Left hindlimb (tissue), 1 donor: ENCODE results near the gene INPP1.
A peak's percentile ranks its signal among the peaks of the same experiment; 100 is the strongest.
"Not testable (repeated sequence)": the region's sequence is repeated elsewhere in the genome, so short reads cannot be mapped to it uniquely, and the experiment has no call there.

ENCODE experiments used
- DNase-seq: peaks from one replicate; pipeline ENCODE4 v3.0.0-alpha.2; 2018

The INPP1 gene

GRCh38 chr2:190343536-190344275, at the start of gene INPP1:
INPP1 (plus strand) TSS chr2:190343589; CDS start chr2:190360103, 16,514 bp downstream.
- peak; percentile 84 for DNase-seq

- DNase-seq: not testable (repeated sequence)
Measured at GRCh38 chr2:190297880-190298279, 45.5 kb upstream of the INPP1 start.

- no peak for DNase-seq
Measured at GRCh38 chr2:190301032-190301431, 42.4 kb upstream of the INPP1 start.

GRCh38 chr2:190302052-190302451, 41.3 kb upstream of the INPP1 start:
- no peak for DNase-seq

GRCh38 chr2:190303647-190304046, 39.7 kb upstream of the INPP1 start:
- DNase-seq: no peak

- DNase-seq: no peak
Measured at GRCh38 chr2:190304404-190304803, 39.0 kb upstream of the INPP1 start.

- no peak for DNase-seq
Measured at GRCh38 chr2:190308031-190308430, 35.4 kb upstream of the INPP1 start.

GRCh38 chr2:190311893-190312634, 31.3 kb upstream of the INPP1 start:
- DNase-seq: no peak

GRCh38 chr2:190312635-190313025, 30.8 kb upstream of the INPP1 start:
- DNase-seq: not testable (repeated sequence)

- no peak for DNase-seq
Measured at GRCh38 chr2:190313880-190314279, 29.5 kb upstream of the INPP1 start.

- no peak for DNase-seq
Measured at GRCh38 chr2:190315273-190315672, 28.1 kb upstream of the INPP1 start.

GRCh38 chr2:190318514-190318913, 24.9 kb upstream of the INPP1 start:
- DNase-seq: no peak

GRCh38 chr2:190318931-190319554, 24.3 kb upstream of the INPP1 start:
- no peak for DNase-seq

GRCh38 chr2:190319555-190320498, 23.6 kb upstream of the INPP1 start, which contains the start of gene HIBCH:
HIBCH (minus strand) TSS chr2:190319826; CDS start chr2:190319750, 76 bp downstream.
- peak; percentile 99 for DNase-seq

GRCh38 chr2:190320696-190321095, 22.7 kb upstream of the INPP1 start:
- no peak for DNase-seq

- DNase-seq: no peak
Measured at GRCh38 chr2:190323406-190323805, 20.0 kb upstream of the INPP1 start.

- no peak for DNase-seq
Measured at GRCh38 chr2:190325588-190325987, 17.8 kb upstream of the INPP1 start.

- DNase-seq: no peak
Measured at GRCh38 chr2:190327867-190328572, 15.4 kb upstream of the INPP1 start.

- no peak for DNase-seq
Measured at GRCh38 chr2:190328573-190329147, 14.7 kb upstream of the INPP1 start.

GRCh38 chr2:190333395-190333794, 10.0 kb upstream of the INPP1 start:
- DNase-seq: no peak

GRCh38 chr2:190333928-190334327, 9.5 kb upstream of the INPP1 start:
- DNase-seq: no peak
